Psoas muscle (tissue), 8 donors: ENCODE results near the gene DDX41. TPM values are rescaled to one million over a fixed set of nuclear protein-coding genes. Genes with fewer than 3 reads are reported as not detected.
A peak's percentile ranks its signal among the peaks of the same experiment; 100 is the strongest.
"Not testable (repeated sequence)": the region's sequence is repeated elsewhere in the genome, so short reads cannot be mapped to it uniquely, and the experiment has no call there.

ENCODE experiments used
- ATAC-seq, 4 donors: fragments of 200-7000 bp; cut with Tn5 transposase; one replicate each; pipeline ENCODE4 v1.9.1; 2020; ENCODE audit warnings: moderate library complexity in 3 of 4, mild to moderate bottlenecking in 2 of 4
- DNase-seq, 2 donors: peaks; one replicate each; pipeline ENCODE4 v3.0.0-alpha.2; 2020
- H3K27ac ChIP-seq: fragments of 200-600 bp; one replicate; pipeline ENCODE4 v1.8.0; 2022
- H3K27me3 ChIP-seq, 3 donors: fragments of 200-600 bp in 1 of 3; one replicate each; pipeline versions ENCODE4 v1.6.1 to v1.8.0; 2013 to 2022; ENCODE audit warnings: low read length in 2 of 3, mild to moderate bottlenecking in 2 of 3, moderate library complexity in 1 of 3; ENCODE audit not compliant: insufficient read depth in 3 of 3
- H3K36me3 ChIP-seq, 2 donors: fragments of 200-600 bp in 1 of 2; one replicate each; pipeline versions ENCODE4 v1.6.1 to v1.8.0; 2013 to 2022; ENCODE audit warnings: low read depth in 1 of 2, mild to moderate bottlenecking in 1 of 2, moderate library complexity in 1 of 2; ENCODE audit not compliant: insufficient read depth in 1 of 2
- H3K4me1 ChIP-seq: fragments of 200-600 bp; one replicate; pipeline ENCODE4 v1.8.0; 2022
- H3K4me3 ChIP-seq: fragments of 200-600 bp; one replicate; pipeline ENCODE4 v1.8.0; 2022; ENCODE audit warnings: mild to moderate bottlenecking
- H3K9me3 ChIP-seq: fragments of 200-600 bp; one replicate; pipeline ENCODE4 v1.8.0; 2022
- CTCF ChIP-seq: fragments of 200-600 bp; IDR thresholded peaks from one replicate; pipeline ENCODE4 v1.8.0; 2022; ENCODE audit warnings: antibody characterized with exemption
- WGBS, 3 donors: extraction: QIAGEN DNeasy Blood & Tissue Kit; methylation state at CpG; one replicate each; pipeline versions ENCODE4 v1.1.6 to v1.1.7; 2013; 5-methylcytosine and 5-hydroxymethylcytosine counted together
- intact Hi-C, 2 donors: fragments of 100-400 bp; cut with DNase I; formaldehyde crosslinking; loops; one replicate each; pipeline versions ENCODE4 v1.11.0 to v1.14.2; 2022
- polyA plus RNA-seq, 3 donors: library from polyadenylated mRNA; stranded (reverse); fragments of 200-250 nt; gene quantifications; one replicate each; pipeline ENCODE4 v1.2.3, GENCODE V29; 2013
- total RNA-seq, 4 donors: library from RNA; stranded (reverse); fragmentation: NEBNext Ultra II Directional in 2 of 4; extraction: Animal tissue kit (Norgen Biotek cat#: 25700) in 2 of 4; gene quantifications; one replicate each; pipeline versions ENCODE4 v1.2.1 to v1.2.4, GENCODE V29; 2021 to 2023
- donor health status: healthy with polysubstance abuse.
- donor health status: DM: no; HTN: no; CAD: no; lungs with moderate emphysema.
- donor health status: Bipolar disorder and iron deficiency.
- donor health status: healthy.
- donor health status: DM: yes; HTN: yes; CAD: no.
- donor health status: DM: no; HTN: no; CAD: no.
- donor health status: DM: no; HTN: no; CAD: no.
- donor health status: DM: yes; HTN: yes; CAD: no.

DDX41 gene
- total and polyA plus RNA-seq, 7 donors, result 37.2 to 71.6 (median 41.0) TPM

- Histone ChIP-seq H3K27ac (peak overlapping the region; percentile 86), H3K9me3 (no peaks in the 10 kb centered on the region), H3K36me3 (peaks cover 2 to 62% of the 10 kb centered on the region in 2 donors), H3K27me3 (no peaks in the 10 kb centered on the region), H3K4me3 (no peak overlapping the region), H3K4me1 (peaks cover 75% of the 10 kb centered on the region)
- ATAC-seq (no peak), DNase-seq (no peak)
- 86 to 88% (median 88%) methylated on average over 10 of the region's 10 CpGs for WGBS, 3 donors
- TF ChIP-seq CTCF, result no peak
- intact Hi-C loops, result no loop called here
These were observed 19.6 kb upstream of the DDX41 start for GRCh38 chr5:177536386-177536785.

GRCh38 chr5:177535125-177535524 lies 18.4 kb upstream of the DDX41 start:
- peaks cover 4 to 75% of the 10 kb centered on the region in 2 donors for H3K36me3 ChIP-seq
- no peaks in the 10 kb centered on the region for H3K27me3 ChIP-seq
- DNase-seq (no peak), ATAC-seq (peak in 2 of 4 donors; percentile 25 to 40)
- 40 to 64% (median 44%) methylated on average over 7 of the region's 7 CpGs for WGBS, 3 donors
- no peak for TF ChIP-seq CTCF
- H3K4me1 ChIP-seq, result peaks cover 64% of the 10 kb centered on the region
- intact Hi-C loops, result no loop called here
- H3K9me3 ChIP-seq, result no peaks in the 10 kb centered on the region
- H3K4me3 ChIP-seq, result no peak overlapping the region
- peak overlapping the region; percentile 86 for H3K27ac ChIP-seq

- peak in 1 of 4 donors; percentile 45 for ATAC-seq
- H3K4me3 ChIP-seq, DNase-seq, H3K27me3 ChIP-seq, intact Hi-C loops, H3K9me3 ChIP-seq: not testable (repeated sequence)
- 20 to 61% (median 29%) methylated on average over 7 of the region's 7 CpGs for WGBS, 3 donors
- Histone ChIP-seq H3K4me1 (peaks cover 57% of the 10 kb centered on the region), H3K27ac (peak overlapping the region; percentile 86), H3K36me3 (peaks cover 4 to 82% of the 10 kb centered on the region in 2 donors)
These were observed 17.7 kb upstream of the DDX41 start for GRCh38 chr5:177534433-177534832.

- H3K4me1 ChIP-seq, result peaks cover 30% of the 10 kb centered on the region
- H3K27ac ChIP-seq, result peak overlapping the region; percentile 41
- TF ChIP-seq CTCF, result no peak
- H3K36me3 ChIP-seq, result peaks cover 10 to 95% of the 10 kb centered on the region in 2 donors
- H3K27me3 ChIP-seq, result no peaks in the 10 kb centered on the region
- H3K4me3 ChIP-seq, result no peak overlapping the region
- DNase-seq (no peak), ATAC-seq (no peak)
- 85 to 91% (median 91%) methylated on average over 26 to 27 of the region's 27 CpGs for WGBS, 3 donors
- intact Hi-C loops, result no loop called here
- no peaks in the 10 kb centered on the region for H3K9me3 ChIP-seq
These were observed 14.6 kb upstream of the DDX41 start for GRCh38 chr5:177531209-177531940.

GRCh38 chr5:177530638-177531037 lies 13.9 kb upstream of the DDX41 start:
- ATAC-seq (peak in 1 of 4 donors; percentile 20), DNase-seq (no peak)
- Histone ChIP-seq H3K9me3 (no peaks in the 10 kb centered on the region), H3K27ac (peak overlapping the region; percentile 23), H3K4me1 (peaks cover 29% of the 10 kb centered on the region), H3K36me3 (peaks cover 12 to 95% of the 10 kb centered on the region in 2 donors), H3K4me3 (no peak overlapping the region), H3K27me3 (no peaks in the 10 kb centered on the region)
- 54 to 69% (median 54%) methylated on average over 3 of the region's 3 CpGs for WGBS, 3 donors
- intact Hi-C loops, result no loop called here
- no peak for TF ChIP-seq CTCF
